Neural crest cell (in vitro differentiated cells): ENCODE data around the gene ANP32E. TPM values are rescaled to one million over a fixed set of nuclear protein-coding genes. Genes with fewer than 3 reads are reported as not detected.

Experiments
- DNase-seq: peaks from one replicate; pipeline ENCODE4 v3.0.0; 2021; ENCODE audit warnings: low read depth, mixed read lengths, low spot score
- H3K27ac Mint-ChIP-seq: one replicate; pipeline ENCODE4 v1.8.0; 2021; ENCODE audit warnings: mild to moderate bottlenecking, mixed read lengths; ENCODE audit not compliant: unreplicated experiment
- H3K27me3 Mint-ChIP-seq: 2 replicates; pipeline ENCODE4 v1.8.0; 2021; ENCODE audit warnings: low read depth, mild to moderate bottlenecking, mixed read lengths
- H3K36me3 Mint-ChIP-seq: 2 replicates; pipeline ENCODE4 v1.8.0; 2021; ENCODE audit warnings: low read depth, mild to moderate bottlenecking, mixed read lengths
- H3K4me1 Mint-ChIP-seq: 2 replicates; pipeline ENCODE4 v1.8.0; 2021; ENCODE audit warnings: mixed read lengths
- H3K4me3 Mint-ChIP-seq: one replicate; pipeline ENCODE4 v1.8.0; 2021; ENCODE audit warnings: mild to moderate bottlenecking, mixed read lengths
- H3K9me3 Mint-ChIP-seq: 2 replicates; pipeline ENCODE4 v1.8.0; 2021; ENCODE audit warnings: mixed read lengths
- total RNA-seq: library from RNA; stranded (reverse); gene quantifications from 2 replicates; pipeline ENCODE4 v1.2.1, GENCODE V29; 2021
- TF ChIP-seq, protein P1 (sequence below): fragments of 200-600 bp; sonication (generic); conservative IDR thresholded peaks from 2 replicates; pipeline ENCODE4 v1.5.0; 2021; ENCODE audit warnings: antibody characterized with exemption, mild to moderate bottlenecking

Gene ANP32E
- total RNA-seq, 1 donor from 2014 or later, result 110 TPM

DNA sequence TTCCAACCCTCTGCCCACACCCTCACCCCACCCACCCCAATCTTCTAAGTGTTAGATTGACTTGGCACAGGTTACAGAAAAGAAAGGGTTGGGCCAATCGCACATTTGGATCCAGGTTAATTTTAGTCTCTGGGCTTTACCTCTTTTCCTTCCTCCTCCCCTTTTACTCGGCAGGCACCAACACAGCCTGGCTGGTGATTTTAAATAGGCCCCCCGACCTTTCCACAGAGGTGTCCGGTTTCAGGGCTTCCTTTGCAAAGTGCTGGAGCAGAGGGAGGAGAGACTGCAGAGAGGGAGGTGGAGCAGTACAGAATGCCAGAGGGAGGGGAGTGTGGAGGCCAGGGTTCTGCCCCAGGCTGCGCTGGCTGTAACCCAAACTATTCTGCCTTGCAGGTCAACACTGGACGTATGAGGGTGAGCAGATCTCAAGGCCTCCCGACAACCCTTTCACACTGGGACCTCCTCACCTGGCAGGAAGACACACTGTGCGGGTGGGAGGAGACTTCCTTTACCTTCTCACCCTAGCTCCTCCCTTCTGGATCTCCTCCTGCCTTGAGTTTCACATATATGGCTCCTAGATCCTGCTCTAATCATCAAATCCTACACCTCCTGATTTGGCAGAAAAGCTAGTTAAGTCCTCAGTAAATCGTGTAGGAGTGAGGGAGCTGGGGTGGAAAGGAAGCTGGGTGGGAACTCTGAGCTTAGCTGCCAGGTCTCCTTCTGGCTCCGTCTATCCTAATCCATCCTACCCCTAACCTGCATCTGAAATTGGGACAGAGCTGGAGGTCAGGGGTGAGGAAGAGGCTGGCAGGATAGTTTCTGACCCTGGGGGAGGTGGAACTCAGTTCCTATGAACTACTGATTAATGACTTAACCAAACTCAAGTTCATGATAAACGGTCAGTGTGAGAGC, 24.1 kb upstream of the ANP32E start:
- peaks cover 57% of the 10 kb centered on the region for H3K4me1 Mint-ChIP-seq
- peak; percentile 35 for DNase-seq
- H3K36me3 Mint-ChIP-seq, result no peaks in the 10 kb centered on the region

DNA sequence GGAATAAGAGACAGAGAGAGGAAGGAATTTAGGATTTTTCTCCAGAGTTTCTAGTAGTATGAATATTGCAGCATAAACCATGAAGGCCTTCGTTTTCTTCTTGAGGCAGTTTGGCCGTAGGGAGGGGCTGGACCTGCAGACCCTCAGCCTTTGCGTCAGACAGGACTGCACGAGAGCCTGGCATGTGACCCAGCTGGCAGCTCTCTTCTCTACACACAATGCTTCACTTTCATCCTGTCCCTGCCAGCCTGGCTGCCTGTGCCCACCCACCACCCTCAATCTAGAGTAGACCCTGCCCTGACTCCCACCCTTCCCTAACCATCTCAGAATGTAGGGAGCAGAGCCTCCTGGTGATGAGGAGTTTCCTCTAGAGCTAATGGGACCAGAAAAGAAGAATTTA, 23.3 kb upstream of the ANP32E start:
- Mint-ChIP-seq H3K4me1 (peaks cover 57% of the 10 kb centered on the region), H3K36me3 (no peaks in the 10 kb centered on the region), H3K27ac (peak overlapping the region; percentile 52), H3K4me3 (peak overlapping the region; percentile 92), H3K9me3 (no peaks in the 10 kb centered on the region), H3K27me3 (no peaks in the 10 kb centered on the region)
- DNase-seq, result no peak
- TF ChIP-seq, protein P1, sequence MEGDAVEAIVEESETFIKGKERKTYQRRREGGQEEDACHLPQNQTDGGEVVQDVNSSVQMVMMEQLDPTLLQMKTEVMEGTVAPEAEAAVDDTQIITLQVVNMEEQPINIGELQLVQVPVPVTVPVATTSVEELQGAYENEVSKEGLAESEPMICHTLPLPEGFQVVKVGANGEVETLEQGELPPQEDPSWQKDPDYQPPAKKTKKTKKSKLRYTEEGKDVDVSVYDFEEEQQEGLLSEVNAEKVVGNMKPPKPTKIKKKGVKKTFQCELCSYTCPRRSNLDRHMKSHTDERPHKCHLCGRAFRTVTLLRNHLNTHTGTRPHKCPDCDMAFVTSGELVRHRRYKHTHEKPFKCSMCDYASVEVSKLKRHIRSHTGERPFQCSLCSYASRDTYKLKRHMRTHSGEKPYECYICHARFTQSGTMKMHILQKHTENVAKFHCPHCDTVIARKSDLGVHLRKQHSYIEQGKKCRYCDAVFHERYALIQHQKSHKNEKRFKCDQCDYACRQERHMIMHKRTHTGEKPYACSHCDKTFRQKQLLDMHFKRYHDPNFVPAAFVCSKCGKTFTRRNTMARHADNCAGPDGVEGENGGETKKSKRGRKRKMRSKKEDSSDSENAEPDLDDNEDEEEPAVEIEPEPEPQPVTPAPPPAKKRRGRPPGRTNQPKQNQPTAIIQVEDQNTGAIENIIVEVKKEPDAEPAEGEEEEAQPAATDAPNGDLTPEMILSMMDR, result no peak

More for the DNA sequence above, 24.1 kb upstream of the ANP32E start:
- Mint-ChIP-seq H3K4me3 (peak overlapping the region; percentile 92), H3K27me3 (no peaks in the 10 kb centered on the region), H3K27ac (peak overlapping the region; percentile 6), H3K9me3 (no peaks in the 10 kb centered on the region)
- TF ChIP-seq, protein P1, result no peak

DNA sequence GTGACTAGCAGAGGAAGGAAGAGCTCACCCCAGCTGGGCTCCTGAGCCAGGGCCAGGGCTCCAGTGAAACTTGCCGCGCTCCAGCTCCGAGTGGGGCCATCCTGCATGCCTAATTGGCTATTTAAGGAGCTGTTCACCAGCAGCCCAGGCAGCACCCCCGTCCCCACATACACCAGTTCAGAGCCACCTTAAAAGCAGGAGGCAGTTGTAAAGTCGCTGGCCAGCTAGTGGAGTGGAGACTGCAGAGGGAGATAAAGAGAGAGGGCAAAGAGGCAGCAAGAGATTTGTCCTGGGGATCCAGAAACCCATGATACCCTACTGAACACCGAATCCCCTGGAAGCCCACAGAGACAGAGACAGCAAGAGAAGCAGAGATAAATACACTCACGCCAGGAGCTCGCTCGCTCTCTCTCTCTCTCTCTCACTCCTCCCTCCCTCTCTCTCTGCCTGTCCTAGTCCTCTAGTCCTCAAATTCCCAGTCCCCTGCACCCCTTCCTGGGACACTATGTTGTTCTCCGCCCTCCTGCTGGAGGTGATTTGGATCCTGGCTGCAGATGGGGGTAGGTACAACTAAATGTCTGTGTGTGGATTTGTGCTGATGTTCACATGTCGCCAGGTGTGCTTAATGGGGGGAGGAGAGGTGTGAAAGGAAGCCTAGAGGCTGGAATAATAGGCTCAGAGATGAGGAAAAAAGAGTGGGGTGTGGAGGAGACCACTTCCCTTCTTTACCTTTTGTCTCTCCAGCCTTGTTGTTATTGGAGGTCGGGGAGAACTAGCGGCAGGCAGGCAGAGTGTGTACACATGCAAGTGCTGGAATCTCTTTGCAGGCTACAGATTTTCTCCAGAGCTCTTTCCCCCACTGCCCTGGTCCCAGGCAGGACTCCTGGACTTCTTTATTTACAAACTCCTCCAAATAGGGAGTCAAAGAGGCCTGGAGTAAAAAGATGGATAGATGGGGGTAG, 22.0 kb upstream of the ANP32E start, which contains the start of gene CA14:
Gene CA14, plus strand, starts transcription at position 151 of the 962 bp plus-strand sequence. Its CDS starts 355 bp downstream, at position 506.
- peak within 1 kb of the TSS; percentile 99 for H3K27ac Mint-ChIP-seq
- DNase-seq, result no peak
- TF ChIP-seq, protein P1, result no peak
- H3K27me3 Mint-ChIP-seq, result no peaks in the 10 kb centered on the region
- peaks cover 57% of the 10 kb centered on the region for H3K4me1 Mint-ChIP-seq
- no peaks in the 10 kb centered on the region for H3K9me3 Mint-ChIP-seq
- peak within 1 kb of the TSS; percentile 92 for H3K4me3 Mint-ChIP-seq
- no peaks in the 10 kb centered on the region for H3K36me3 Mint-ChIP-seq

DNA sequence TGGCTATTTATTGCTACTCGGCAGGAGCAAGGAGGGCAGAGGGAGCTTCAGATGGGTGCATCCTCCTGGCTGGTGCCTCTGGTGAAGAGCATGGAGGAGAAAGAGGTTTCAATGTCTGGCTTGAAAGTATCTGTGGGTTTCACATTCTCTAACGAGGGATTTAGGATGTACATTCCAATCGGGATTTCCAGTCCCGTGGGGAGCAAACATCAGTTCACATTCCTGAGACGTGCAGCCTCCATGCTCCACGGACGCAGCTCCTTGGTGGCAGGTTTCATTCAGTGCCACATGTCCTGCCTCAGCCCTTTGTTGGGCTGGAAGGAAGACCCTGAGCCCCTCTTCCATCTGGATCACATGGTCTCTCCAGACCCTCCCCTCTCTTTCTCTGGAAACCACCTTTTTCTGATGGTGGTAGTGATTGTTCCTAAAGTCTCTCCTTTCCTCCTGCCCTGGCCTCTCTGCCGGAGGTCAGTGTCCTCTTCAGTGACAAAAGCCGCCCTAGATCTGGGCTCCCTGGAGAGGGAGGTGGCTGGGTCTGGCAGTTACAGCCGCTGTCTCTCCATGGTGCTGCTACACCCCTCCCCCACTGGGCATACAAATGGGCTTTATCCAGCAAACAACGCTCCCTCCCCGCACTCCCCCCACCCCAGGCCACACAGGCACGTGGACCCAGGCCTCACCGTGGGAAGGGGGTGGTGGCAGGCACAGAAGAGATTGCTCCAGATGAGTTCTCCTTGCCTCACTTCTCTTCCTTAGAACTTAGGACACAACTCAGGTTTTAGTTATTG, 20.8 kb upstream of the ANP32E start:
- peak overlapping the region; percentile 99 for H3K27ac Mint-ChIP-seq
- no peaks in the 10 kb centered on the region for H3K9me3 Mint-ChIP-seq
- no peaks in the 10 kb centered on the region for H3K27me3 Mint-ChIP-seq
- DNase-seq, result peak; percentile 58
- no peaks in the 10 kb centered on the region for H3K36me3 Mint-ChIP-seq
- H3K4me3 Mint-ChIP-seq, result peak overlapping the region; percentile 92
- peaks cover 57% of the 10 kb centered on the region for H3K4me1 Mint-ChIP-seq
- TF ChIP-seq, protein P1, result no peak

DNA sequence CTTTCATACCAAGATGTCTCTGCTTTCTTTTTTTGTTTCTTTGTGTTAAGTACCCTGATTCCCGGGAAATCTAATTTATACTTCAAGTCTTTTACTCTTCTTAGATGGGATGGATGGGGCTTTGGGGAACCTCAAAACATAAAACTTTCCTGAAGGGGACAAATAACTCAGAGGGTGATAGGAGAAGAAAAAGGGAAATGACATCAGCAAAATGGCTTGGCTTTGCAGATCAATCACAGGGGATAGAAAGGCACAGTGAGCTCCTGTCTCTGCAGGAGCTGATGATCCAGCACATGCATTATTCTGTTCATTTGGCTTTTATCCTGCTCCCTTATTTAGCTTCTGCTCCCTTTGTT, 20.3 kb upstream of the ANP32E start:
- H3K36me3 Mint-ChIP-seq, result no peaks in the 10 kb centered on the region
- H3K27me3 Mint-ChIP-seq, result no peaks in the 10 kb centered on the region
- TF ChIP-seq, protein P1, result no peak
- no peaks in the 10 kb centered on the region for H3K9me3 Mint-ChIP-seq
- H3K4me1 Mint-ChIP-seq, result peaks cover 57% of the 10 kb centered on the region
- DNase-seq, result no peak
- H3K27ac Mint-ChIP-seq, result peak overlapping the region; percentile 99
- H3K4me3 Mint-ChIP-seq, result peak overlapping the region; percentile 92
